GM12801 (cell line): ENCODE data around the gene AP1S1.

Experiments used
- CTCF ChIP-seq: IDR thresholded peaks from one replicate; pipeline ENCODE4 v1.5.1; 2011; ENCODE audit warnings: control low read depth; ENCODE audit not compliant: insufficient read length; ENCODE audit errors: extremely low read depth

The AP1S1 gene

DNA sequence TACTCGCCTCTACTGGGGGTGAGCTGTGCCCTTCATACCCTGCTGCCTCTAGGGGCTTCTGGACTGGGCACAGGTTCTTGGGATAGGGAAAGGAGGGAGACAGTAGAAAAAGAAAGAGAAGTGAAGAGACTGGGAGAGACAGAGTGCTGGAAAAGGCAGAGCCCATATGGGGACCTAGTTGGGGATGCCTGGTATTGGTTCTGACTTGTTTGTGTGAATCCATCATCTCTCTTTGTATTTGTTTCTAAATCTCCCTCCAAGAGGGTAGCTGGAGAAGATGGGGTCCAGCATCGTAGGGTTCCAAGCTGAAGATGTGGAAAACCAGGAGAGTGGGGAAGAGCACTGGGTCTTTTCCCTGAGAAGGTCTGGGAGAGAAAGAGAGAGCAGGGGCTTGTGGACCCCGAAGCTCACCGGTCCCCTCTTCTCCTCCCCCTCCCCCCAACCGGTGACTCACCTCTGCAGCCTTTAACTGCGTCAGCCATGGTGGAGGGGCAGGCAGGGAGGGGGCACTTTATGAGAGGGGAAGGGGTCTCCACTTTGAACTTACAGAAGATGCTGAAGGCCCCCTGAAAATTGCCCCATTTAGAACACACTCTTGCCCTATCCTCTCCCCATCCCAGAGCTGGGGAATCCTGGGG lies 14.3 kb downstream of the AP1S1 start:
- no peak for TF ChIP-seq CTCF

- no peak for TF ChIP-seq CTCF
Measured at GRCh38 chr7:101169110-101169837, 15.0 kb downstream of the AP1S1 start.

GRCh38 chr7:101169838-101170551 lies 15.7 kb downstream of the AP1S1 start:
- no peak for TF ChIP-seq CTCF

DNA sequence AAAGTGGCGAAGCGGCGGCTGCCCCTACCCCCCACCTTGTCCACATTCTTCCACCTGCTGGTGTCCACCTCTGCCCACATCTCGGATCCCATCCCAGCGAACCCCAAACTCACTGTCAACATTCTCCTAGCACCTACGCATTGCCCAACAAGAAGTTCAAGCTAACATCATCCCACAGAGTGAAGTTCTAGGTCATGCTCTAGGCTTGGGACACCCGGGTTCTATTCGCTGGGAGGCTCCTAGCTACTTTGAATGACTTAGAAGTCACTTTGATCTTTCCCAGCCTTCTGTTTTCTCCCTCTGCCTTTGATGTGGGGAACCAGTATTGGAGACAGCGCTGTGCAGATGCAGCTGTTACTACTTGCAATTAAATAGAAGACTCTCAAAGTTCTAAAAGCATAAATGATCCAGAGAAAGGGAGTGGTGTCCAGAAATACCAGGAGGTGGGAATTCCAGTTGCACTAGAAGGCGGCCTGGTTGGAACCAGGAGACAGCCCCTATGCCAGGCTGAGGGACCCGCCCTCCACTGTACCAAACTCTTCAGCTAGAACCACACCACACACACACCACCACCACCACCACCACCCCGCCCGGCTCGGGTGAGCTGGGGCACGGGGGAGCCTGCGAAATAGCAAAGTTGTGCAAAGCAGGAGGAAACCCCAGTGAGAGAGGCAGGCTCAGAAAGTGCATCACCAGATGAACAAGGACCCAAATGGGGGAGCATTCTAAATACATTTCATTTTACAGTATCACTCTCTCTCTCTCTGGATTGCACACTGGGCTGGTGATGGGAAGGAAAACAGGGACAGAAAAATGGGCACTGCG lies 16.6 kb downstream of the AP1S1 start:
- TF ChIP-seq CTCF: no peak

DNA sequence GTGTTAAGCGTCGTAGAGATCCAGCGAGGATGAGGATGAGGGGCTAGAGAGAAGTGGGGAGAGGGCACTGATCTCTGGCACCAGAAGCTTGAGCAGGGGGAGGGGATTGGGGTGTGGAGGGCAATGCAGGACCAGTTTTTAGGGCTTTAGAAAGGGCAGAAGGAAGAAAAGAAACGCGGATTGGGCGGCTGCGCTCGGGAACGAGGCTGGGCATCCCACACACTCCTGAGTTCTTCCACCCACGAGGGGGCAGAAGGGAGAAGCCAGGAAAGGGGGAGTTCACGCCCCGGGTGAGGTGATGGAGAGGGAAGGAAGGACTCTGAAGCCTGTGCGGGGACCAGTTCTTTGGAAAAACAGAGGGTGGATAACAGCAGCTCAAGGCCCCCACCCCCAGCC lies 17.2 kb downstream of the AP1S1 start:
- TF ChIP-seq CTCF: no peak

DNA sequence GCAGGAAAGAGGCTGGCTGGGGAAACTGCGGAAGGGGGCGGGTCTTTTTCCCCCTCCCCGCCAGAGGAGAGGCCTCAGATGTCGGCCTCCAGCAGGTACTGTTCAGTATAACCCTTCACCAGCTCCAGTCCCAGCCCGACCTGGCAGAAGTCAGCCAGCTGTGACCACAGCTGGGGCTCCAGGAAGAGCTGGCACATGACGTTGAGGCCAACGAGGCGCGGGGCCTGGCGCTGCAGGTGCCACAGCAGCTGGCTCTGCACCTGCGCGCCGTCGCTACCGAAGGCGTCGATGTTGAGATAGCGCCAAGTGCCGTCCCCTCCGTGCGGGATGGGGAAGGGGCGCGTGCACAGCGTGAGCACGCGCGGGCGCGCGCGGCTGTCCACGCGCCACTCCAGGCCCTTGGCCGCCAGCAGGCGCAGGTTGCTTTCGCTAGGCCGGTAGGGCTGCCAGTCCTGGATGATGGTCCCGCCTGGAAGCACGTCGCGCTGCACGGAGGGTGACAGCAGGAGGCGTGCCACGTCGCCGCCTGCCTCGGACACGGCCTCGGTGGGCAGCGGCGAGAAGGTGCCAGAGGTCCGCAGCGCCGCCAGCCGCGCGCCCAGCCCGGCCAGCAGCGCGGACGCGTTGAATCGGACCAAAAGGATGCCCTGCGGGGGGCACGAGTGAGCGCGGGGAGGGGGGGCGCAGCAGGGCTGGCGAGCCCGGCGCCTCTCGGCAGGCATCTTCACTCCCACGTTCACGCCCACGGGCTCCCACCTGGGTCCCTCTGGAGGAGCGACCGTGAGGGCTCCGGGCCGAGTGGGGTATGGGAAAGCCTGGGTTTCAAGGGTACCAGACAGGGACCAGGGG lies 18.0 kb downstream of the AP1S1 start:
- no peak for TF ChIP-seq CTCF
